HG03575 (cell line): ENCODE data around the gene PTCD2.

Source experiments
- ATAC-seq: cut with Tn5 transposase; IDR thresholded peaks from one replicate; pipeline ENCODE4 v1.9.1; 2021; ENCODE audit not compliant: unreplicated experiment, insufficient number of reproducible peaks, low FRiP score; ENCODE audit errors: extremely low read depth

PTCD2 gene

DNA sequence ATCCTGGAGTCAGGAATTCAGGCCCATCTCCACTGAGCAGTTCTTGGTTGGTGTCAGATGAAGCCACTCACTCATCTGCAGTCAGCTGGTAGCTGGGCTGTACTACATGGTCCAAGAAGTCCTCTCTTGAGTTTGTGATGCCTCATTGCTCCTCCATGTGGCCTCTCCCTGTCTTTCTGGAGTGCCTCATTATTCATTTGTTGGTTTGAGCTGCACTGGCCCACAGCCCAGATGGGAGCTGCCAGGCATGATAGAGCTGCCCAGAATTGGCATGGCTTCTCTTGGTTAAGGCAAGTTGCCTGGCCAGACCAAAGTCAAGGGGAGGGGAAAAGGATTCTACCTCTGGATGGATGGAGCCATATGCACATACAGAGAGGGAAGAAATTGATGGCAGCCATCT lies 8.0 kb downstream of the PTCD2 start:
- ATAC-seq: no peak

- ATAC-seq: no peak
Measured at GRCh38 chr5:72330712-72331111, 10.5 kb downstream of the PTCD2 start.

GRCh38 chr5:72337159-72337558 lies 17.0 kb downstream of the PTCD2 start:
- no peak for ATAC-seq

GRCh38 chr5:72338689-72339209 lies 18.6 kb downstream of the PTCD2 start:
- no peak for ATAC-seq

- ATAC-seq: no peak
Measured at GRCh38 chr5:72346398-72346797, 26.2 kb downstream of the PTCD2 start.

DNA sequence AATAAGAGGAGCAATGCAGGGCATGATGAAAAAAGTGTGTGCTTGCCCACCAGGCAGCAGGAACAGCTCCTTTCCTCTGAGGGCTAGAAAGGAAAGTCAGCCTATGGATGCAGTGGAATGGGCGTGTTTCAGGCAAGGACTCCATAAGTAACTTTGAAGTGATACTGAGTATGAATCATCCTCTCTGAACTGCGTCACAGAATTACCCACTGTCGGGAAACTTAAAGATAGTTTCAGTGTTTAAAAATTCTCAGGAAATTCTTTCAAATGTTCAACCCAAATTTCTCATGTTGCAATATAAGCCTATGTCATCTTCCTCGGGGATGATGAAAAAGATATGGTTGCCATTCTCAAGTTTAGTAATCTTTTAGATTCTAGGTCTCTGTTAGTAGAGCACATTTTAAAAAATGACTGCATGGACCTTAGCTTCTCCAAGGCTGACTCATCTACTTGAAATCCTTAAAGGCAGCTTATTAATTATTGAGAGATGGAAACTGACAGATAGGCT lies 27.7 kb downstream of the PTCD2 start:
- no peak for ATAC-seq

GRCh38 chr5:72351376-72351775 lies 31.2 kb downstream of the PTCD2 start:
- no peak for ATAC-seq

DNA sequence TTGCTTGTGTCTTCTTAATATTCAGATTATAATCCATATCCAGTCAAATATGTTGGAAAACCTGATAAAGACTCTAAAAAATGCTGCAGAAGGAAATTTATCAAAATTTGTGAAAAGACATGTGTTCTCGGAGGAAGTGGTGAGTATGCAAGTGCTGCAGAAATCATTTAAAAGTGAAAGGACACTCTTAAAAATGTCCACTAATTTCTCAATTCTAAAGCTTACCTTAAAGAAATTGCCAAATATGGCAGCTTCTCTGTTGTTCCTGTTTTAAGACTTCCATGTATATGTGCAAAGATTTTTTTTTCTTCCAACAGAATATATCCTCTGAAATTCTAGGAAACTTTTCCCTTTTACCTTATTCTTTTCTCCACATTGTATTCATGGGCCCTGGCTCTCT lies 32.4 kb downstream of the PTCD2 start:
- no peak for ATAC-seq

GRCh38 chr5:72353046-72353445 lies 32.9 kb downstream of the PTCD2 start:
- no peak for ATAC-seq

GRCh38 chr5:72355706-72356299 lies 35.6 kb downstream of the PTCD2 start:
- ATAC-seq: no peak

GRCh38 chr5:72356361-72356760 lies 36.2 kb downstream of the PTCD2 start:
- no peak for ATAC-seq

- ATAC-seq: no peak
Measured at GRCh38 chr5:72358925-72359324, 38.8 kb downstream of the PTCD2 start.

GRCh38 chr5:72359886-72360285 lies 39.7 kb downstream of the PTCD2 start:
- no peak for ATAC-seq

- ATAC-seq: no peak
Measured at GRCh38 chr5:72363166-72363802, 43.1 kb downstream of the PTCD2 start.

DNA sequence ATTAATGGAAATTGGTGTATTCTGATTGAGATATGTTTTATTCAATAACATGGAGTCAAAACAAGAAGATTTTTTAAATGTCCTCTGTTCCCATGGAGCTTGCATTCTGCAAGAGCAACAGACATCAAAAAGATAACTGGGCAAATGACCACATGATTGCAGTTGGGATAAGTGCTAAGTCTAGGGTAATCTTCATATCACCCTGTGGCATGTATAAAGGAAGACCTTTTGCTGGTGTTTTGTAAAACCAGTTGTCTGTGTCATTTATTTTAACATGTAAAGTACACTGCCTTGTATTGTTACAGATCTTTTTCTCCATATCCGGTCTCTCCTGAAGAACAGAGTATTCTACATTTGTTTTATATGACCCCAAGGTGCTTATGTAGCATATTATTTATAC lies 44.0 kb downstream of the PTCD2 start:
- ATAC-seq: no peak

- no peak for ATAC-seq
Measured at GRCh38 chr5:72364951-72365350, 44.8 kb downstream of the PTCD2 start.

DNA sequence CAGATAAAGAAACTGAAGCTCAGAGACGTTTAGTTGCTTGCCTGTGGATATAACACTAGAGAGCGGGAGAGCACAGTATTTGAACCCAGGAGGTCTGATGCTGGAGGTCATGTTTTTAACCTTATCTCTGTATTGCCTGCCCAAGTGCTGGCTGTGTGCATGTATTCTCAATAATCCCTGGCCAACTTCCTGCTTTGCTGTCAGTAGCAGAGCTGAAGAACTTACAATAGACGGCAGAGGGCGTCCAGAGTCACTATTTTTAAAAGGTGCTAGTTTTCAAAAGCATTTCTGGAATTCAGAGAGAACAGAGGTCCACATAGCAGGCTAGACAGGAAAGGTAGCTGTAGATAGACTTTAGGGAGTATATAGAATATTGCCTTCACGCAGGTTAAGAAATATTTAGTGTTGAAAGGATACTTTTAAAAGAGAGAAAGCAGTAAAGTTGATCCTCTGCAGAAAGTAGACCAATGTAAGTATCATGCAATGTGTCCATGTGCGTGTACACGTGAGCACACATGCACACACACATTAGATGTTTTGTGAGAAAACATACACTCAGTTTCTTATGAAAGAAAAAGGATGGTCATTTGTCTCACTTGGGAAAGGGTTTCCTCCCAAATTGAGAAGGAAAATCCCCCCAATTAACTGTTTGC lies 46.3 kb downstream of the PTCD2 start:
- ATAC-seq: no peak

- ATAC-seq: no peak
Measured at GRCh38 chr5:72368271-72368670, 48.1 kb downstream of the PTCD2 start.

DNA sequence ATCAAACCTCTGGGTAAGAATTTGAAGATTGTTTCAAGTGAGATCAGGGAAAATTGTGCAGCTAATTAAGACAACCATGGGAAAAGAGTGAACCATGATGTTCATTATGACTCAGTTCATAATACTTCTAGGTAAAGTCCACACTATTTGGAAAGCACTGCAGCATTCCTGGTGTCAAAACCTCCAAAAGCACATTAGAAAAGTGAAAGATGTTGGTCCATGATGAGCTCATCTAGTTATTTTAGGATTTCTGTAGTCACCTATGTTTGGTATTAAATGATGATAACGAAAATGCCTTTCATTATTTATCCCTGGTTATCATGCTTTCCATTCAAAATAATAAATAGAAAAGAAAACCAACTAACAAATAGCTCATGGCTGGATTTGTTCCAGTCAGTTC lies 49.1 kb downstream of the PTCD2 start:
- no peak for ATAC-seq

GRCh38 chr5:72369711-72370110 lies 49.5 kb downstream of the PTCD2 start:
- ATAC-seq: no peak
